ENCODE results near the gene WAS.
"Not testable (repeated sequence)": the region's sequence is repeated elsewhere in the genome, so short reads cannot be mapped to it uniquely, and the experiment has no call there.

WAS gene

GRCh38 chrX:48683411-48683982, at the start of gene WAS:
WAS (plus strand) TSS chrX:48683799; CDS start chrX:48683854, 55 bp downstream.
- no peak for DNase-seq

- DNase-seq, result no peak
Measured at GRCh38 chrX:48636301-48636700, 47.3 kb upstream of the WAS start.

GRCh38 chrX:48636776-48637175, 46.8 kb upstream of the WAS start:
- DNase-seq, result no peak

GRCh38 chrX:48645669-48646068, 37.9 kb upstream of the WAS start:
- no peak for DNase-seq

GRCh38 chrX:48648336-48648751, 35.3 kb upstream of the WAS start:
- DNase-seq, result no peak

GRCh38 chrX:48649102-48649501, 34.5 kb upstream of the WAS start:
- no peak for DNase-seq

GRCh38 chrX:48652055-48652579, 31.5 kb upstream of the WAS start:
- not testable (repeated sequence) for DNase-seq

GRCh38 chrX:48654746-48655145, 28.9 kb upstream of the WAS start:
- DNase-seq, result not testable (repeated sequence)

- not testable (repeated sequence) for DNase-seq
Measured at GRCh38 chrX:48659686-48660085, 23.9 kb upstream of the WAS start.

- no peak for DNase-seq
Measured at GRCh38 chrX:48663241-48663640, 20.4 kb upstream of the WAS start.

GRCh38 chrX:48664156-48664555, 19.4 kb upstream of the WAS start:
- DNase-seq, result no peak

GRCh38 chrX:48665991-48666390, 17.6 kb upstream of the WAS start:
- DNase-seq, result no peak

- DNase-seq, result no peak
Measured at GRCh38 chrX:48666649-48667048, 16.9 kb upstream of the WAS start.

GRCh38 chrX:48667509-48667908, 16.1 kb upstream of the WAS start:
- no peak for DNase-seq

GRCh38 chrX:48668187-48668586, 15.4 kb upstream of the WAS start:
- not testable (repeated sequence) for DNase-seq

GRCh38 chrX:48676106-48676892, 7.3 kb upstream of the WAS start:
- DNase-seq, result peak; percentile 67

- DNase-seq, result no peak
Measured at GRCh38 chrX:48676893-48677270, 6.7 kb upstream of the WAS start.

GRCh38 chrX:48677516-48677915, 6.1 kb upstream of the WAS start:
- DNase-seq, result no peak

GRCh38 chrX:48680467-48680866, 3.1 kb upstream of the WAS start:
- not testable (repeated sequence) for DNase-seq

GRCh38 chrX:48680925-48681324, 2.7 kb upstream of the WAS start:
- not testable (repeated sequence) for DNase-seq

- no peak for DNase-seq
Measured at GRCh38 chrX:48681539-48682183, 1.9 kb upstream of the WAS start.

- not testable (repeated sequence) for DNase-seq
Measured at GRCh38 chrX:48682795-48683194, 804 bp upstream of the WAS start.

- no peak for DNase-seq
Measured at GRCh38 chrX:48684134-48684533, 535 bp downstream of the WAS start.

GRCh38 chrX:48685416-48685815, 1.8 kb downstream of the WAS start:
- DNase-seq, result no peak

Measured in GOT3 (cell line).